Stimulated activated CD4-positive, alpha-beta T cell treated with anti-CD3 and anti-CD28 coated beads, TNF-alpha, amount 100 ng/mL, for 48 hours (primary cell): ENCODE data around the gene STIMATE.

ENCODE experiments used
- DNase-seq, 3 donors: peaks; one replicate each; pipeline ENCODE4 v3.0.0-alpha.2; 2020; ENCODE audit warnings: low read depth in 3 of 3

Gene STIMATE

GRCh38 chr3:52897130-52898122 lies at the start of gene STIMATE:
Gene STIMATE (minus strand): TSS chr3:52897548. CDS start chr3:52897450, 98 bp downstream.
- DNase-seq: peak; percentile 69 to 83 (median 75)

GRCh38 chr3:52939600-52939999 lies 42.3 kb upstream of the STIMATE start:
- DNase-seq: no peak

GRCh38 chr3:52934630-52935530 lies 37.5 kb upstream of the STIMATE start:
- DNase-seq: peak; percentile 15 to 50 (median 25)

- no peak for DNase-seq
Observed at GRCh38 chr3:52931889-52932288, 34.5 kb upstream of the STIMATE start.

- no peak for DNase-seq
Observed at GRCh38 chr3:52931328-52931727, 34.0 kb upstream of the STIMATE start.

GRCh38 chr3:52930748-52931147 lies 33.4 kb upstream of the STIMATE start:
- no peak for DNase-seq

- DNase-seq: no peak
Observed at GRCh38 chr3:52926554-52926953, 29.2 kb upstream of the STIMATE start.

GRCh38 chr3:52925405-52926313 lies 28.3 kb upstream of the STIMATE start:
- DNase-seq: no peak

GRCh38 chr3:52923963-52924362 lies 26.6 kb upstream of the STIMATE start:
- DNase-seq: no peak

GRCh38 chr3:52920841-52921240 lies 23.5 kb upstream of the STIMATE start:
- no peak for DNase-seq

GRCh38 chr3:52917044-52917443 lies 19.7 kb upstream of the STIMATE start:
- DNase-seq: no peak

- DNase-seq: no peak
Observed at GRCh38 chr3:52915294-52915693, 17.9 kb upstream of the STIMATE start.

GRCh38 chr3:52912885-52913731 lies 15.8 kb upstream of the STIMATE start:
- DNase-seq: no peak

- no peak for DNase-seq
Observed at GRCh38 chr3:52910823-52911222, 13.5 kb upstream of the STIMATE start.

GRCh38 chr3:52907497-52907896 lies 10.1 kb upstream of the STIMATE start:
- no peak for DNase-seq

GRCh38 chr3:52904552-52904951 lies 7.2 kb upstream of the STIMATE start:
- no peak for DNase-seq

- no peak for DNase-seq
Observed at GRCh38 chr3:52904000-52904399, 6.7 kb upstream of the STIMATE start.

GRCh38 chr3:52896613-52897012 lies 735 bp downstream of the STIMATE start:
- DNase-seq: no peak

GRCh38 chr3:52896151-52896550 lies 1.2 kb downstream of the STIMATE start:
- no peak for DNase-seq

- peak in 1 of 3 donors; percentile 26 for DNase-seq
Observed at GRCh38 chr3:52895418-52895817, 1.9 kb downstream of the STIMATE start.
